Measurements from ENCODE around the gene TRAPPC6A. TPM values are rescaled to one million over a fixed set of nuclear protein-coding genes. Genes with fewer than 3 reads are reported as not detected.

Gene TRAPPC6A
- total RNA-seq, 1 donor from 2014 or later = 12.3 TPM

- DNase-seq (ENCODE audit: low spot score) = no peak
Observed at GRCh38 chr19:45150180-45150579, 27.9 kb downstream of the TRAPPC6A start.

- DNase-seq (ENCODE audit: low spot score) = no peak
Observed at GRCh38 chr19:45149129-45149528, 28.9 kb downstream of the TRAPPC6A start.

GRCh38 chr19:45147835-45148676, 30.0 kb downstream of the TRAPPC6A start:
- DNase-seq (ENCODE audit: low spot score) = no peak

GRCh38 chr19:45146741-45147205, 31.3 kb downstream of the TRAPPC6A start:
- no peak for DNase-seq (ENCODE audit: low spot score)

GRCh38 chr19:45146251-45146650, 31.8 kb downstream of the TRAPPC6A start:
- no peak for DNase-seq (ENCODE audit: low spot score)

GRCh38 chr19:45145270-45146189, 32.5 kb downstream of the TRAPPC6A start:
- no peak for DNase-seq (ENCODE audit: low spot score)

- no peak for DNase-seq (ENCODE audit: low spot score)
Observed at GRCh38 chr19:45144431-45145269, 33.4 kb downstream of the TRAPPC6A start.

GRCh38 chr19:45142726-45143110, 35.3 kb downstream of the TRAPPC6A start:
- DNase-seq (ENCODE audit: low spot score) = no peak

- DNase-seq (ENCODE audit: low spot score) = no peak
Observed at GRCh38 chr19:45142016-45142725, 35.9 kb downstream of the TRAPPC6A start.

GRCh38 chr19:45141203-45141900, 36.7 kb downstream of the TRAPPC6A start:
- no peak for DNase-seq (ENCODE audit: low spot score)

- no peak for DNase-seq (ENCODE audit: low spot score)
Observed at GRCh38 chr19:45140533-45140932, 37.5 kb downstream of the TRAPPC6A start.

- DNase-seq (ENCODE audit: low spot score) = no peak
Observed at GRCh38 chr19:45140144-45140503, 37.9 kb downstream of the TRAPPC6A start.

GRCh38 chr19:45139286-45140143, 38.5 kb downstream of the TRAPPC6A start:
- no peak for DNase-seq (ENCODE audit: low spot score)

- no peak for DNase-seq (ENCODE audit: low spot score)
Observed at GRCh38 chr19:45138303-45138751, 39.7 kb downstream of the TRAPPC6A start.

GRCh38 chr19:45137179-45137761, 40.8 kb downstream of the TRAPPC6A start:
- no peak for DNase-seq (ENCODE audit: low spot score)

GRCh38 chr19:45136507-45137178, 41.4 kb downstream of the TRAPPC6A start:
- DNase-seq (ENCODE audit: low spot score) = no peak

- no peak for DNase-seq (ENCODE audit: low spot score)
Observed at GRCh38 chr19:45135176-45135885, 42.7 kb downstream of the TRAPPC6A start.

Measured in mesenteric fat pad (tissue), 1 donor.